OCI-LY1 (cell line): ENCODE results near the gene FOXK1.

Experiments
- H2AFZ ChIP-seq: fragments of 200-600 bp; sonication (generic), shearing (Covaris generic); 2 replicates; pipeline ENCODE4 v1.6.0; 2014; ENCODE audit warnings: antibody characterized with exemption, mild to moderate bottlenecking, low read length
- H3F3A ChIP-seq: fragments of 200-600 bp; sonication (generic), shearing (Covaris generic); 2 replicates; pipeline ENCODE4 v1.6.0; 2014; ENCODE audit warnings: mild to moderate bottlenecking, antibody characterized with exemption, low read length, moderate library complexity; ENCODE audit not compliant: insufficient read depth
- H3K27ac ChIP-seq: fragments of 200-600 bp; sonication (generic); 2 replicates; pipeline ENCODE4 v1.5.1; 2014; ENCODE audit warnings: low read length, mixed run types, mild to moderate bottlenecking, low read depth; ENCODE audit not compliant: poor library complexity, severe bottlenecking
- H3K27me3 ChIP-seq: fragments of 200-600 bp; sonication (generic); 2 replicates; pipeline ENCODE4 v1.6.0; 2014; ENCODE audit warnings: antibody characterized with exemption, mild to moderate bottlenecking, low read length, moderate library complexity; ENCODE audit not compliant: insufficient read depth
- H3K36me3 ChIP-seq: fragments of 200-600 bp; sonication (generic); 2 replicates; pipeline ENCODE4 v1.6.1; 2014; ENCODE audit warnings: mild to moderate bottlenecking, antibody characterized with exemption, low read length, moderate library complexity, mixed read lengths; ENCODE audit not compliant: insufficient read depth
- H3K4me1 ChIP-seq: fragments of 200-600 bp; sonication (generic); 2 replicates; pipeline ENCODE4 v1.5.1; 2014; ENCODE audit warnings: mild to moderate bottlenecking, low read length, moderate library complexity; ENCODE audit not compliant: insufficient read depth, severe bottlenecking
- H3K4me2 ChIP-seq: fragments of 200-600 bp; sonication (generic), shearing (Covaris generic); 2 replicates; pipeline ENCODE4 v1.6.1; 2014; ENCODE audit warnings: low read length
- H3K4me3 ChIP-seq: fragments of 200-600 bp; sonication (generic); 2 replicates; pipeline ENCODE4 v1.5.1; 2014; ENCODE audit warnings: low read length, low read depth, mild to moderate bottlenecking, mixed read lengths; ENCODE audit not compliant: poor library complexity, severe bottlenecking
- H3K79me2 ChIP-seq: fragments of 200-600 bp; shearing (Covaris generic); 2 replicates; pipeline ENCODE4 v1.6.1; 2016; ENCODE audit warnings: mixed run types, low read length, mixed read lengths; ENCODE audit not compliant: insufficient read depth
- H3K9ac ChIP-seq: fragments of 200-600 bp; sonication (generic), shearing (Covaris generic); 2 replicates; pipeline ENCODE4 v1.6.1; 2014; ENCODE audit warnings: mild to moderate bottlenecking, low read length, mixed read lengths
- H3K9me2 ChIP-seq: fragments of 200-600 bp; sonication (generic), shearing (Covaris generic); 2 replicates; pipeline ENCODE4 v1.6.1; 2014; ENCODE audit warnings: low read depth, mild to moderate bottlenecking, low read length, mixed read lengths
- H3K9me3 ChIP-seq: fragments of 200-600 bp; shearing (Covaris generic); 2 replicates; pipeline ENCODE4 v1.6.1; 2014; ENCODE audit warnings: low read length, mixed read lengths
- H4K20me1 ChIP-seq: fragments of 200-600 bp; sonication (generic), shearing (Covaris generic); 2 replicates; pipeline ENCODE4 v1.6.0; 2016; ENCODE audit warnings: mild to moderate bottlenecking, low read length; ENCODE audit not compliant: insufficient read depth
- CTCF ChIP-seq: fragments of 200-600 bp; sonication (generic), shearing (Covaris generic); IDR thresholded peaks from 2 replicates; pipeline ENCODE4 v1.5.1; 2017; ENCODE audit warnings: mild to moderate bottlenecking, antibody characterized with exemption, low read length, moderate library complexity, mixed read lengths
- EZH2 ChIP-seq: fragments of 200-600 bp; sonication (generic), shearing (Covaris generic); IDR thresholded peaks from 2 replicates; pipeline ENCODE4 v1.8.0; 2017; ENCODE audit warnings: borderline replicate concordance, mixed run types, mild to moderate bottlenecking, antibody characterized with exemption, low read length, moderate library complexity, mixed read lengths

Gene FOXK1

GRCh38 chr7:4783292-4783652 is 101.2 kb downstream of the FOXK1 start:
- H3K27me3 ChIP-seq, result no peaks in the 10 kb centered on the region
- H3K4me3 ChIP-seq, result no peak overlapping the region
- no peaks in the 10 kb centered on the region for H4K20me1 ChIP-seq
- H3K4me2 ChIP-seq, result no peak overlapping the region
- H3K36me3 ChIP-seq, result peaks cover 52% of the 10 kb centered on the region
- no peaks in the 10 kb centered on the region for H3K9me2 ChIP-seq
- no peak for TF ChIP-seq CTCF
- no peak for TF ChIP-seq EZH2
- no peaks in the 10 kb centered on the region for H3K79me2 ChIP-seq
- no peak overlapping the region for H3K27ac ChIP-seq
- H3K9me3 ChIP-seq, result no peaks in the 10 kb centered on the region
- H3K4me1 ChIP-seq, result no peaks in the 10 kb centered on the region
- H2AFZ ChIP-seq, result no peak overlapping the region
- no peaks in the 10 kb centered on the region for H3F3A ChIP-seq
- H3K9ac ChIP-seq, result no peak overlapping the region

- H3K4me1 ChIP-seq, result no peaks in the 10 kb centered on the region
- no peaks in the 10 kb centered on the region for H3K9me3 ChIP-seq
- H3K4me3 ChIP-seq, result no peak overlapping the region
- H2AFZ ChIP-seq, result no peak overlapping the region
- TF ChIP-seq EZH2, result no peak
- TF ChIP-seq CTCF, result no peak
- no peaks in the 10 kb centered on the region for H3K27me3 ChIP-seq
- H4K20me1 ChIP-seq, result no peaks in the 10 kb centered on the region
- H3K27ac ChIP-seq, result no peak overlapping the region
- no peaks in the 10 kb centered on the region for H3K9me2 ChIP-seq
- peaks cover 58% of the 10 kb centered on the region for H3K36me3 ChIP-seq
- no peaks in the 10 kb centered on the region for H3K79me2 ChIP-seq
- no peak overlapping the region for H3K9ac ChIP-seq
- H3F3A ChIP-seq, result no peaks in the 10 kb centered on the region
- no peak overlapping the region for H3K4me2 ChIP-seq
These were observed 101.8 kb downstream of the FOXK1 start for GRCh38 chr7:4783762-4784351.

GRCh38 chr7:4784799-4785198 is 102.7 kb downstream of the FOXK1 start:
- H3K4me1 ChIP-seq, result no peaks in the 10 kb centered on the region
- no peak overlapping the region for H3K9ac ChIP-seq
- H2AFZ ChIP-seq, result no peak overlapping the region
- no peak overlapping the region for H3K4me2 ChIP-seq
- no peak for TF ChIP-seq CTCF
- no peak for TF ChIP-seq EZH2
- H3K27me3 ChIP-seq, result no peaks in the 10 kb centered on the region
- peaks cover 58% of the 10 kb centered on the region for H3K36me3 ChIP-seq
- H3F3A ChIP-seq, result no peaks in the 10 kb centered on the region
- H4K20me1 ChIP-seq, result no peaks in the 10 kb centered on the region
- no peak overlapping the region for H3K4me3 ChIP-seq
- H3K79me2 ChIP-seq, result no peaks in the 10 kb centered on the region
- no peak overlapping the region for H3K27ac ChIP-seq
- H3K9me3 ChIP-seq, result no peaks in the 10 kb centered on the region
- no peaks in the 10 kb centered on the region for H3K9me2 ChIP-seq
